Skeletal muscle tissue (tissue), 4 donors: ENCODE results near the gene BAZ2A. TPM values are rescaled to one million over a fixed set of nuclear protein-coding genes. Genes with fewer than 3 reads are reported as not detected.
"Not testable (repeated sequence)": the region's sequence is repeated elsewhere in the genome, so short reads cannot be mapped to it uniquely, and the experiment has no call there.

Experiments used
- H3K27ac ChIP-seq: one replicate; pipeline ENCODE4 v1.7.0; 2013; ENCODE audit warnings: mild to moderate bottlenecking, low read depth, low read length, inconsistent platforms
- H3K27me3 ChIP-seq, 3 donors: one replicate each; pipeline ENCODE4 v1.7.0; 2013; ENCODE audit warnings: low read length in 3 of 3; ENCODE audit not compliant: control insufficient read depth in 3 of 3, insufficient read depth in 3 of 3
- H3K36me3 ChIP-seq, 3 donors: one replicate each; pipeline ENCODE4 v1.7.0; 2013; ENCODE audit warnings: low read length in 3 of 3; ENCODE audit not compliant: control insufficient read depth in 3 of 3, insufficient read depth in 3 of 3
- H3K4me1 ChIP-seq, 3 donors: one replicate each; pipeline ENCODE4 v1.7.0; 2013; ENCODE audit warnings: low read length in 3 of 3, mild to moderate bottlenecking in 3 of 3; ENCODE audit not compliant: control insufficient read depth in 3 of 3, insufficient read depth in 3 of 3
- H3K4me3 ChIP-seq, 3 donors: one replicate each; pipeline ENCODE4 v1.7.0; 2013; ENCODE audit warnings: low read length in 3 of 3
- H3K9ac ChIP-seq, 3 donors: one replicate each; pipeline ENCODE4 v1.7.0; 2013; ENCODE audit warnings: low read length in 3 of 3, mild to moderate bottlenecking in 3 of 3, moderate library complexity in 2 of 3, low read depth in 1 of 3
- H3K9me3 ChIP-seq, 3 donors: one replicate each; pipeline ENCODE4 v1.7.0; 2013; ENCODE audit warnings: low read length in 3 of 3; ENCODE audit not compliant: control insufficient read depth in 3 of 3
- total RNA-seq: library from RNA; depleted of rRNA; stranded (reverse); fragments of >200 nt; gene quantifications from one replicate; pipeline ENCODE4 v1.2.3, GENCODE V29; 2014
- donor health status: Osteomylitis.

BAZ2A gene
- total RNA-seq, 1 donor from 2014 or later, result 18.8 TPM

- Histone ChIP-seq H3K36me3 (peaks cover 0 to 3% (median 0%) of the 10 kb centered on the region in 3 donors), H3K4me1 (no peaks in the 10 kb centered on the region), H3K9me3 (peaks cover 0 to 2% (median 0%) of the 10 kb centered on the region in 3 donors), H3K27me3 (no peaks in the 10 kb centered on the region), H3K9ac (no peak overlapping the region), H3K4me3 (no peak overlapping the region), H3K27ac (no peak overlapping the region)
Observed at GRCh38 chr12:56657416-56658379, 27.6 kb upstream of the BAZ2A start.

GRCh38 chr12:56653781-56654180 lies 23.7 kb upstream of the BAZ2A start:
- H3K27ac ChIP-seq, H3K36me3 ChIP-seq, H3K9ac ChIP-seq, H3K4me3 ChIP-seq, H3K9me3 ChIP-seq, H3K27me3 ChIP-seq, H3K4me1 ChIP-seq: not testable (repeated sequence)

GRCh38 chr12:56648023-56648422 lies 17.9 kb upstream of the BAZ2A start:
- peaks cover 15 to 24% (median 16%) of the 10 kb centered on the region in 3 donors for H3K36me3 ChIP-seq
- H3K27me3 ChIP-seq, H3K9ac ChIP-seq, H3K4me3 ChIP-seq, H3K9me3 ChIP-seq, H3K27ac ChIP-seq: not testable (repeated sequence)
- H3K4me1 ChIP-seq, result peaks cover 16 to 22% (median 21%) of the 10 kb centered on the region in 3 donors

GRCh38 chr12:56645717-56646446 lies 15.8 kb upstream of the BAZ2A start, which contains the start of gene ATP5F1B:
Gene ATP5F1B (minus strand): TSS chr12:56645984. CDS start chr12:56645963, 21 bp downstream.
- H3K27me3 ChIP-seq, result no peaks in the 10 kb centered on the region
- H3K36me3 ChIP-seq, result peaks cover 31 to 40% (median 32%) of the 10 kb centered on the region in 3 donors
- peaks cover 21 to 31% (median 29%) of the 10 kb centered on the region in 3 donors for H3K4me1 ChIP-seq
- H3K27ac ChIP-seq, result peak within 1 kb of the TSS; percentile 97
- peak within 1 kb of the TSS; percentile 95 to 100 (median 99) for H3K4me3 ChIP-seq
- no peaks in the 10 kb centered on the region for H3K9me3 ChIP-seq
- H3K9ac ChIP-seq, result peak within 1 kb of the TSS; percentile 98 to 100 (median 99)

- Histone ChIP-seq H3K36me3 (peaks cover 35 to 40% (median 38%) of the 10 kb centered on the region in 3 donors), H3K27ac (peak overlapping the region; percentile 97), H3K4me1 (peaks cover 21 to 31% (median 29%) of the 10 kb centered on the region in 3 donors), H3K9ac (peak overlapping the region; percentile 98 to 100 (median 99)), H3K9me3 (no peaks in the 10 kb centered on the region), H3K27me3 (no peaks in the 10 kb centered on the region), H3K4me3 (peak overlapping the region; percentile 95 to 100 (median 99))
Observed at GRCh38 chr12:56645201-56645716, 15.1 kb upstream of the BAZ2A start.

- H3K9ac ChIP-seq, result peak overlapping the region; percentile 98 to 100 (median 99)
- H3K27me3 ChIP-seq, result no peaks in the 10 kb centered on the region
- H3K36me3 ChIP-seq, result peaks cover 39 to 44% (median 43%) of the 10 kb centered on the region in 3 donors
- H3K4me1 ChIP-seq, result peaks cover 21 to 33% (median 31%) of the 10 kb centered on the region in 3 donors
- no peaks in the 10 kb centered on the region for H3K9me3 ChIP-seq
- peak overlapping the region; percentile 97 for H3K27ac ChIP-seq
- peak overlapping the region; percentile 95 to 100 (median 99) for H3K4me3 ChIP-seq
Observed at GRCh38 chr12:56644654-56645053, 14.5 kb upstream of the BAZ2A start.

GRCh38 chr12:56641219-56641618 lies 11.1 kb upstream of the BAZ2A start:
- Histone ChIP-seq H3K36me3 (peaks cover 61 to 65% (median 64%) of the 10 kb centered on the region in 3 donors), H3K27me3 (no peaks in the 10 kb centered on the region), H3K9me3 (no peaks in the 10 kb centered on the region), H3K4me3 (no peak overlapping the region), H3K27ac (no peak overlapping the region), H3K9ac (no peak overlapping the region), H3K4me1 (peaks cover 29 to 53% (median 44%) of the 10 kb centered on the region in 3 donors)

GRCh38 chr12:56637621-56638020 lies 7.5 kb upstream of the BAZ2A start:
- no peak overlapping the region for H3K4me3 ChIP-seq
- H3K9me3 ChIP-seq, result no peaks in the 10 kb centered on the region
- H3K27me3 ChIP-seq, result no peaks in the 10 kb centered on the region
- peak overlapping the region; percentile 93 for H3K27ac ChIP-seq
- no peak overlapping the region for H3K9ac ChIP-seq
- H3K4me1 ChIP-seq, result peaks cover 41 to 66% (median 55%) of the 10 kb centered on the region in 3 donors
- H3K36me3 ChIP-seq, result peaks cover 37 to 45% (median 41%) of the 10 kb centered on the region in 3 donors

- Histone ChIP-seq H3K27ac (peak overlapping the region; percentile 93), H3K9me3 (no peaks in the 10 kb centered on the region), H3K4me1 (peaks cover 43 to 66% (median 56%) of the 10 kb centered on the region in 3 donors)
Observed at GRCh38 chr12:56636675-56637540, 6.8 kb upstream of the BAZ2A start.

More at GRCh38 chr12:56636675-56637540, 6.8 kb upstream of the BAZ2A start:
- H3K9ac ChIP-seq, result peak overlapping the region; percentile 87 to 92 (median 88)
- H3K36me3 ChIP-seq, result peaks cover 29 to 38% (median 34%) of the 10 kb centered on the region in 3 donors
- peak overlapping the region; percentile 85 to 97 (median 92) for H3K4me3 ChIP-seq
- H3K27me3 ChIP-seq, result no peaks in the 10 kb centered on the region
